ENCODE results near the gene PYCR2.
"Not testable (repeated sequence)": the region's sequence is repeated elsewhere in the genome, so short reads cannot be mapped to it uniquely, and the experiment has no call there.

PYCR2 gene

DNA sequence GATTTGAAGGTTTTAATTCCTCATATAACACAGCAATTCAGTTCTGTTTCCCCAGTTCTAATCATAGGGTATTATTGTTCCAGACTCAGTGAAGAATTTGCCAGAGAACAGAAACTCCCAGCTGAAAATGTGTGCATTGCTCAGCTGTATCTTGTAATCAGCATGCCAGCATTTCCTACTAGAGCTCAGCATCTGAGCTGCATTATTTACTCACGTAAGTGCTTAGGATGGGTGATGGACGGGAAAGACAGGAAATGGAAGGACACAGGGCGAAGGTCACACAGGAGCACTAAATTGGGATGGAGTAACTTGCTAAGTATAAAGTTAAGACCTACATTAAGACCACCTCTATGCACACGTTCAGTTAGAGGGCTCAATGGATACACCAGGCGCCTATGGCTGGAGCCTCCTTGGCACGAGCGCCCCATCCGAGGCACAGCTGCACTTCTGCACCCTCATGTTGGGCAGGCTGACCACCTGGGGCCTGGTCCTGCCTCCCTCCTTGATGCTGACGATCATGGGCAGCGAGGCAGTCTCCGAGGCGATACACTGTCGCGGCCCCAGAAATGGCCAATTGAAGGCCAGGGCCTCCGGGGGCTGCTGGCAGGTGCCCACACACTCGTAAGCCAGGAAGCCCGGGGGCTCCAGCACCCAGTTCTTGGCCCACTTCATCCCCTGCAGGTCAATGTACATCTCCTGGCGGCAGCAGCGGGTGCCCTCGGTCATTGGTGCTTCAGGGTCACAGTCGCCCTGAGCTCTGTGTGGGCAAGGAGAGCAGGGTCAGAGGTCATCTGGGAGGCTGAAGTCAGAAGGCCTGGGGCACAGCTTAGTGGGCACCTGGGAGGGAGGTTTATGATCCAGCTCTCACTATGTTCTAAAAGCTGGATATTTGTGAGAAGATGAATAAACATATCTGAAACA lies 13.3 kb upstream of the PYCR2 start:
- H3K4me3 ChIP-seq (ENCODE audit: control insufficient read depth, low read depth, low read length) = no peak overlapping the region
- TF ChIP-seq, protein P1, sequence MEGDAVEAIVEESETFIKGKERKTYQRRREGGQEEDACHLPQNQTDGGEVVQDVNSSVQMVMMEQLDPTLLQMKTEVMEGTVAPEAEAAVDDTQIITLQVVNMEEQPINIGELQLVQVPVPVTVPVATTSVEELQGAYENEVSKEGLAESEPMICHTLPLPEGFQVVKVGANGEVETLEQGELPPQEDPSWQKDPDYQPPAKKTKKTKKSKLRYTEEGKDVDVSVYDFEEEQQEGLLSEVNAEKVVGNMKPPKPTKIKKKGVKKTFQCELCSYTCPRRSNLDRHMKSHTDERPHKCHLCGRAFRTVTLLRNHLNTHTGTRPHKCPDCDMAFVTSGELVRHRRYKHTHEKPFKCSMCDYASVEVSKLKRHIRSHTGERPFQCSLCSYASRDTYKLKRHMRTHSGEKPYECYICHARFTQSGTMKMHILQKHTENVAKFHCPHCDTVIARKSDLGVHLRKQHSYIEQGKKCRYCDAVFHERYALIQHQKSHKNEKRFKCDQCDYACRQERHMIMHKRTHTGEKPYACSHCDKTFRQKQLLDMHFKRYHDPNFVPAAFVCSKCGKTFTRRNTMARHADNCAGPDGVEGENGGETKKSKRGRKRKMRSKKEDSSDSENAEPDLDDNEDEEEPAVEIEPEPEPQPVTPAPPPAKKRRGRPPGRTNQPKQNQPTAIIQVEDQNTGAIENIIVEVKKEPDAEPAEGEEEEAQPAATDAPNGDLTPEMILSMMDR (conservative IDR thresholded peaks at IDR 0.05; ENCODE audit: control insufficient read depth, insufficient read depth, low read depth, low read length) = no peak
- DNase-seq (ENCODE audit: low read depth) = no peak

DNA sequence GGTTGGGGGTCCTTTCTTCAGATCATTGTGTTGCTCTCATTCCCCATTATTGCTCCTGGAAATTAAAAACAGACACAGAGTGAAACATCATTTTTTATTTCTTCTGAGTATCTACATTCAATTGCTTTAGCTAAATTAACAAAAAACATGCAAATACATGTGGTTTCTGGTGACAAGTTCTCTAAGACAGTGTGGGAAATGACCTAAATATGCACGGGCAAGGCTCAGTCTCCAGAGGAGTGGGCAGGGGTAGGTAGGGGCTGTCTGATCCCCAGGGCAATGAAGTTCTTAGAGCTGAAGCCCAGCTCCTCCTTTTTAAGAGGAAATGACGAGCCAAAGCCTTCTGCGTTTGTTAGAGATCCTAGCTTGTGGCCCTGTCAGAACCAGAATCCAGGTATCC lies 12.5 kb upstream of the PYCR2 start:
- TF ChIP-seq, protein P1 (conservative IDR thresholded peaks at IDR 0.05; ENCODE audit: control insufficient read depth, insufficient read depth, low read depth, low read length) = no peak
- no peak for DNase-seq (ENCODE audit: low read depth)
- no peak overlapping the region for H3K4me3 ChIP-seq (ENCODE audit: control insufficient read depth, low read depth, low read length)

GRCh38 chr1:225936086-225936485 lies 12.0 kb upstream of the PYCR2 start:
- DNase-seq (ENCODE audit: low read depth); H3K4me3 ChIP-seq (ENCODE audit: control insufficient read depth, low read depth, low read length): not testable (repeated sequence)

- TF ChIP-seq, protein P1 (conservative IDR thresholded peaks at IDR 0.05; ENCODE audit: control insufficient read depth, insufficient read depth, low read depth, low read length) = no peak
- no peak for DNase-seq (ENCODE audit: low read depth)
- no peak overlapping the region for H3K4me3 ChIP-seq (ENCODE audit: control insufficient read depth, low read depth, low read length)
Observed at GRCh38 chr1:225934711-225935110, 10.7 kb upstream of the PYCR2 start.

DNA sequence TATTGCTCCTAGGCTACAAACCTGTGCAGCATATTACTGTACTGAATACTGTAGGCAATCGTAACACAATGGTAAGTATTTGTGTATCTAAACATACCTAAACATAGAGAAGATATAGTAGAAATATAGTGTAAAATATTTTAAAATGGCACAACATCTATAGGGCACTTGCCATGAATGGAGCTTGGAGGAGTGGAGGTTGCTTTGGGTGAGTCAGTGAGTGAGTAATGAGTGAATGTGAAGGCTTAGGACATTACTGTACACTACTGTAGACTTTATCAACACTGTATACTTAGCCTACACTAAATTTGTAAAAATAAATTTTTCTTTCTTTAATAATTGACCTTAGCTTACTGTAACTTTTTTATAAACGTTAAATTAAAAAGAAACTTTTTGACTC lies 9.0 kb upstream of the PYCR2 start:
- TF ChIP-seq, protein P1 (conservative IDR thresholded peaks at IDR 0.05; ENCODE audit: control insufficient read depth, insufficient read depth, low read depth, low read length) = no peak
- DNase-seq (ENCODE audit: low read depth) = peak; percentile 72
- no peak overlapping the region for H3K4me3 ChIP-seq (ENCODE audit: control insufficient read depth, low read depth, low read length)

GRCh38 chr1:225931270-225932136 lies 7.5 kb upstream of the PYCR2 start:
- DNase-seq (ENCODE audit: low read depth) = no peak
- TF ChIP-seq, protein P1 (conservative IDR thresholded peaks at IDR 0.05; ENCODE audit: control insufficient read depth, insufficient read depth, low read depth, low read length) = no peak
- H3K4me3 ChIP-seq (ENCODE audit: control insufficient read depth, low read depth, low read length) = no peak overlapping the region

- DNase-seq (ENCODE audit: low read depth) = no peak
- H3K4me3 ChIP-seq (ENCODE audit: control insufficient read depth, low read depth, low read length) = no peak overlapping the region
- TF ChIP-seq, protein P1 (conservative IDR thresholded peaks at IDR 0.05; ENCODE audit: control insufficient read depth, insufficient read depth, low read depth, low read length) = no peak
Observed at GRCh38 chr1:225930566-225930965, 6.5 kb upstream of the PYCR2 start.

DNA sequence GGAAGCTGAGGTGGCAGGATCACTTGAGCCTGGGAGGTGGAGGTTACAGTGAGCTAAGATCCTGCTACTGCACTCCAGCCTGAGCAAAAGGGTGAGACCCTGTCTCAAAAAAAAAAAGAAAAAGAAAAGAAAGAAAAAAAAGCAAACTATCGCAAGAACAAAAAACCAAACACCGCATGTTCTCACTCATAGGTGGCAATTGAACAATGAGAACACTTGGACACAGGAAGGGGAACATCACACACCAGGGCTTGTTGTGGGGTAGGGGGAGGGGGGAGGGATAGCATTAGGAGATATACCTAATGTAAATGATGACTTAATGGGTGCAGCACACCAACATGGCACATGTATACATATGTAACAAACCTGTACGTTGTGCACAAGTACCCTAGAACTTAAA lies 5.4 kb upstream of the PYCR2 start:
- DNase-seq (ENCODE audit: low read depth) = not testable (repeated sequence)

More for the DNA sequence above, 5.4 kb upstream of the PYCR2 start:
- H3K4me3 ChIP-seq (ENCODE audit: control insufficient read depth, low read depth, low read length) = not testable (repeated sequence)

Measured in fibroblast of mammary gland (primary cell).